Measurements from ENCODE around the gene TRANK1.
"Not testable (repeated sequence)": the region's sequence is repeated elsewhere in the genome, so short reads cannot be mapped to it uniquely, and the experiment has no call there.

TRANK1 gene

GRCh38 chr3:36944641-36945270, at the start of gene TRANK1:
TSS of gene TRANK1 (minus strand) at chr3:36945054. CDS start at chr3:36944809, 245 bp downstream.
- peak; percentile 75 for DNase-seq

GRCh38 chr3:36993326-36994283, 48.8 kb upstream of the TRANK1 start, which contains the start of gene MLH1:
TSS of gene MLH1 (plus strand) at chr3:36993518. CDS start at chr3:36993548, 30 bp downstream.
- DNase-seq, result peak; percentile 97

- no peak for DNase-seq
Observed at GRCh38 chr3:36992806-36993325, 48.0 kb upstream of the TRANK1 start, which contains the start of gene EPM2AIP1. TSS of gene EPM2AIP1 (minus strand) at chr3:36993131. CDS start at chr3:36993077, 54 bp downstream.

GRCh38 chr3:36991923-36992805, 47.3 kb upstream of the TRANK1 start:
- DNase-seq, result no peak

- DNase-seq, result no peak
Observed at GRCh38 chr3:36991147-36991546, 46.3 kb upstream of the TRANK1 start.

GRCh38 chr3:36989568-36989967, 44.7 kb upstream of the TRANK1 start:
- DNase-seq, result no peak

- no peak for DNase-seq
Observed at GRCh38 chr3:36989005-36989404, 44.2 kb upstream of the TRANK1 start.

- no peak for DNase-seq
Observed at GRCh38 chr3:36988356-36988755, 43.5 kb upstream of the TRANK1 start.

- no peak for DNase-seq
Observed at GRCh38 chr3:36981006-36981405, 36.2 kb upstream of the TRANK1 start.

GRCh38 chr3:36973139-36973538, 28.3 kb upstream of the TRANK1 start:
- no peak for DNase-seq

GRCh38 chr3:36972163-36972562, 27.3 kb upstream of the TRANK1 start:
- no peak for DNase-seq

GRCh38 chr3:36969540-36970432, 24.9 kb upstream of the TRANK1 start:
- peak; percentile 15 for DNase-seq

- DNase-seq, result no peak
Observed at GRCh38 chr3:36969085-36969484, 24.2 kb upstream of the TRANK1 start.

GRCh38 chr3:36965440-36965839, 20.6 kb upstream of the TRANK1 start:
- no peak for DNase-seq

- DNase-seq, result no peak
Observed at GRCh38 chr3:36964817-36965216, 20.0 kb upstream of the TRANK1 start.

- no peak for DNase-seq
Observed at GRCh38 chr3:36964331-36964730, 19.5 kb upstream of the TRANK1 start.

- not testable (repeated sequence) for DNase-seq
Observed at GRCh38 chr3:36963008-36963407, 18.2 kb upstream of the TRANK1 start.

GRCh38 chr3:36960502-36960901, 15.6 kb upstream of the TRANK1 start:
- no peak for DNase-seq

- DNase-seq, result no peak
Observed at GRCh38 chr3:36959821-36960220, 15.0 kb upstream of the TRANK1 start.

- DNase-seq, result no peak
Observed at GRCh38 chr3:36957862-36958686, 13.2 kb upstream of the TRANK1 start.

GRCh38 chr3:36957063-36957462, 12.2 kb upstream of the TRANK1 start:
- DNase-seq, result no peak

All from activated effector memory CD4-positive, alpha-beta T cell treated with Interleukin-2 at 50 U/mL for 16 hours (primary cell).